ENCODE data around the gene FUBP1. TPM values are rescaled to one million over a fixed set of nuclear protein-coding genes. Genes with fewer than 3 reads are reported as not detected.

Gene FUBP1
- total RNA-seq, 4 donors from 2014 or later: 81.8 to 176 (median 101) TPM

GRCh38 chr1:77955709-77956108, 23.2 kb downstream of the FUBP1 start:
- DNase-seq: no peak
- Histone ChIP-seq H3K4me3 (no peak overlapping the region), H3K9me3 (no peaks in the 10 kb centered on the region), H3K27me3 (no peaks in the 10 kb centered on the region), H3K4me1 (no peaks in the 10 kb centered on the region), H3K27ac (no peak overlapping the region), H3K36me3 (peaks cover 0 to 91% (median 38%) of the 10 kb centered on the region in 4 donors)
- WGBS, 2 donors (ENCODE audit: low coverage in 1 of 2): 77 to 79% methylated on average over 3 of the region's 3 CpGs
- TF ChIP-seq CTCF (IDR thresholded peaks at IDR 0.05) (no peak), EP300 (IDR thresholded peaks at IDR 0.05; ENCODE audit: low read depth) (no peak), POLR2A (IDR thresholded peaks at IDR 0.05) (no peak), POLR2AphosphoS5 (IDR thresholded peaks at IDR 0.05) (no peak)
- in situ Hi-C loops (cut with MboI; ENCODE audit: low pct_ligation_motif_present in 1 of 4, low pct_unique_long_range_greater_than_20kb in 1 of 4, low sequenced_read_pairs in 3 of 4) (loop anchor here in 3 of 4 donors (10.0 to 25.0 kb wide), 3 partner anchors 157 to 243 kb away; no protein-coding TSS in a partner anchor), intact Hi-C loops (cut with DNase I; ENCODE audit: low total_unique reads) (no loop called here)

GRCh38 chr1:77954521-77954920, 24.4 kb downstream of the FUBP1 start:
- TF ChIP-seq POLR2A (IDR thresholded peaks at IDR 0.05): no peak
- TF ChIP-seq EP300 (IDR thresholded peaks at IDR 0.05; ENCODE audit: low read depth): no peak
- TF ChIP-seq CTCF (IDR thresholded peaks at IDR 0.05): no peak
- TF ChIP-seq POLR2AphosphoS5 (IDR thresholded peaks at IDR 0.05): no peak
- H3K9me3 ChIP-seq: no peaks in the 10 kb centered on the region
- H3K27ac ChIP-seq: no peak overlapping the region
- peaks cover 0 to 87% (median 34%) of the 10 kb centered on the region in 4 donors for H3K36me3 ChIP-seq
- peaks cover 0 to 4% (median 0%) of the 10 kb centered on the region in 4 donors for H3K4me1 ChIP-seq
- WGBS, 2 donors (ENCODE audit: low coverage in 1 of 2): 97 to 100% methylated on average over 2 of the region's 2 CpGs
- intact Hi-C loops (cut with DNase I; ENCODE audit: low total_unique reads): no loop called here
- H3K4me3 ChIP-seq: no peak overlapping the region
- in situ Hi-C loops (cut with MboI; ENCODE audit: low pct_ligation_motif_present in 1 of 4, low pct_unique_long_range_greater_than_20kb in 1 of 4, low sequenced_read_pairs in 3 of 4): loop anchor here in 3 of 4 donors (10.0 to 25.0 kb wide), 3 partner anchors 158 to 242 kb away; no protein-coding TSS in a partner anchor
- no peaks in the 10 kb centered on the region for H3K27me3 ChIP-seq
- DNase-seq: no peak

- no peaks in the 10 kb centered on the region for H3K27me3 ChIP-seq
- in situ Hi-C loops (cut with MboI; ENCODE audit: low pct_ligation_motif_present in 1 of 4, low pct_unique_long_range_greater_than_20kb in 1 of 4, low sequenced_read_pairs in 3 of 4): loop anchor here in 3 of 4 donors (10.0 to 25.0 kb wide), 3 partner anchors 158 to 242 kb away; no protein-coding TSS in a partner anchor
Measured at GRCh38 chr1:77953907-77954306, 25.0 kb downstream of the FUBP1 start.

GRCh38 chr1:77951328-77951727, 27.5 kb downstream of the FUBP1 start:
- intact Hi-C loops (cut with DNase I; ENCODE audit: low total_unique reads) (no loop called here), in situ Hi-C loops (cut with MboI; ENCODE audit: low pct_ligation_motif_present in 1 of 4, low pct_unique_long_range_greater_than_20kb in 1 of 4, low sequenced_read_pairs in 3 of 4) (loop anchor here in 3 of 4 donors (10.0 to 25.0 kb wide), 3 partner anchors 161 to 239 kb away; no protein-coding TSS in a partner anchor)
- Histone ChIP-seq H3K4me1 (peaks cover 0 to 13% (median 0%) of the 10 kb centered on the region in 4 donors), H3K36me3 (peaks cover 0 to 83% (median 40%) of the 10 kb centered on the region in 4 donors), H3K9me3 (no peaks in the 10 kb centered on the region), H3K27me3 (no peaks in the 10 kb centered on the region), H3K4me3 (no peak overlapping the region), H3K27ac (no peak overlapping the region)
- TF ChIP-seq POLR2A (IDR thresholded peaks at IDR 0.05) (no peak), EP300 (IDR thresholded peaks at IDR 0.05; ENCODE audit: low read depth) (no peak), CTCF (IDR thresholded peaks at IDR 0.05) (no peak), POLR2AphosphoS5 (IDR thresholded peaks at IDR 0.05) (no peak)
- DNase-seq: no peak
- 95 to 100% methylated on average over 1 of the region's 1 CpG for WGBS, 2 donors (ENCODE audit: low coverage in 1 of 2)

More at GRCh38 chr1:77953907-77954306, 25.0 kb downstream of the FUBP1 start:
- Histone ChIP-seq H3K9me3 (no peaks in the 10 kb centered on the region), H3K36me3 (peaks cover 0 to 87% (median 34%) of the 10 kb centered on the region in 4 donors), H3K4me3 (no peak overlapping the region), H3K4me1 (peaks cover 0 to 11% (median 0%) of the 10 kb centered on the region in 4 donors), H3K27ac (no peak overlapping the region)
- intact Hi-C loops (cut with DNase I; ENCODE audit: low total_unique reads): no loop called here
- 92 to 100% methylated on average over 1 to 3 of the region's 3 CpGs for WGBS, 2 donors (ENCODE audit: low coverage in 1 of 2)
- TF ChIP-seq CTCF (IDR thresholded peaks at IDR 0.05): no peak
- no peak for DNase-seq

Measured in transverse colon (tissue), 4 donors.